SK-N-SH (cell line): ENCODE data around the gene DCAKD. TPM values are rescaled to one million over a fixed set of nuclear protein-coding genes. Genes with fewer than 3 reads are reported as not detected.

Experiments used
- ELF1 ChIP-seq: IDR thresholded peaks from 2 replicates; pipeline ENCODE4 v1.4.0; 2012
- GABPA ChIP-seq: IDR thresholded peaks from 2 replicates; pipeline ENCODE4 v1.4.0; 2012; ENCODE audit warnings: low read depth, mild to moderate bottlenecking
- IRF3 ChIP-seq: fragments of 150-350 bp; IDR thresholded peaks from 2 replicates; pipeline ENCODE4 v1.6.1; 2016; ENCODE audit warnings: mild to moderate bottlenecking, low read depth, low read length
- MAX ChIP-seq: IDR thresholded peaks from 2 replicates; pipeline ENCODE4 v1.4.0; 2012; ENCODE audit warnings: low read depth
- RAD21 ChIP-seq: IDR thresholded peaks from 2 replicates; pipeline ENCODE4 v1.6.1; 2012; ENCODE audit warnings: mild to moderate bottlenecking, low read length
- TAF1 ChIP-seq: IDR thresholded peaks from 2 replicates; pipeline ENCODE4 v1.6.1; 2012; ENCODE audit warnings: low read depth, mild to moderate bottlenecking, low read length, moderate library complexity, borderline replicate concordance
- polyA plus RNA-seq, 3 experiments: library from polyadenylated mRNA; depleted of rRNA; stranded (reverse); fragments of >200 nt; gene quantifications; 2 replicates each; pipeline ENCODE4 v1.2.3, GENCODE V29; 2012
- small RNA-seq, 7 experiments: library from RNA; depleted of rRNA; stranded (forward); fragments of <200 nt; gene quantifications; one replicate each; pipeline ENCODE3, GENCODE V24; 2012

Gene DCAKD
- polyA plus RNA-seq, 1 of the 3 experiments (the other 2 are of a cell fraction) = 48.8 TPM

DNA sequence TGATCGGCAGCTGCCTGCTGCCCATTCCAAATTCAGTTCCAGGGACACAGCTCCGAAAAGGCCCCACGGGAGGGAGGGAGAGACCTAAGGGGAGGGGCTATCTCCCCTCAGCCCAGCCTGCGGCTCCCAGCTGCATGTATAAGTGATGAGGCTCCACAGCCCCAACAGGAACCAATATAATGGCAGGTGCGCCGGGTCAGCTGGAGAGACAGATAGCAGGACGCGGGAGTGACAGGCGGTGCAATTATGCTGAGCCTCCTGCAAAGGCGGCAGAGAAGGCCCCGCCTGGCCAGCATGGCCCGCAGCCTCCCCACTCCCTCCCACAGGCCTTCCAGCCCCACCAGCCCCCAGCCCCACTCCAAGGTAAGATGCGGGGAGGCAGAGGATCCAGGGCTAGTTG lies 75.2 kb downstream of the DCAKD start (continued):
- TF ChIP-seq TAF1 (no peak), GABPA (no peak), ELF1 (no peak), IRF3 (no peak), RAD21 (no peak), MAX (no peak)

Small RNA genes lying within 50 kb of the gene (small RNA-seq; reads per million reads assigned to genes)
- gene AC015936.2 (0 reads per million in 7 experiments), gene RF00019 (0 reads per million in 7 experiments)

Other genes with a start within 250 kb of the DCAKD start
- gene GJC1, start 221.3 kb downstream of the DCAKD start, polyA plus RNA-seq (2012; rRNA removed) = 15.2 and 15.6 TPM in 2 replicates
- not detected in 2 replicates for gene HIGD1B, start 203.7 kb downstream of the DCAKD start, polyA plus RNA-seq (2012; rRNA removed)
- 79.9 and 82.9 TPM in 2 replicates for gene EFTUD2, start 152.2 kb downstream of the DCAKD start, polyA plus RNA-seq (2012; rRNA removed)
- 0.48 and 0.71 TPM in 2 replicates for gene GFAP, start 136.1 kb downstream of the DCAKD start, polyA plus RNA-seq (2012; rRNA removed)
- gene KIF18B, start 103.9 kb downstream of the DCAKD start, polyA plus RNA-seq (2012; rRNA removed) = 12.6 and 14.7 TPM in 2 replicates
- gene C1QL1, start 83.3 kb downstream of the DCAKD start, polyA plus RNA-seq (2012; rRNA removed) = 5.4 and 11.9 TPM in 2 replicates
- gene NMT1, start 9.7 kb upstream of the DCAKD start, polyA plus RNA-seq (2012; rRNA removed) = 30.1 and 31.6 TPM in 2 replicates
- gene PLCD3, start 80.9 kb upstream of the DCAKD start, polyA plus RNA-seq (2012; rRNA removed) = 51.7 and 59.7 TPM in 2 replicates
- gene ACBD4, start 84.1 kb upstream of the DCAKD start, polyA plus RNA-seq (2012; rRNA removed) = 15.8 and 18.1 TPM in 2 replicates
- 16.1 and 20.7 TPM in 2 replicates for gene HEXIM1, start 96.8 kb upstream of the DCAKD start, polyA plus RNA-seq (2012; rRNA removed)
- 8.4 and 9.3 TPM in 2 replicates for gene HEXIM2, start 110.2 kb upstream of the DCAKD start, polyA plus RNA-seq (2012; rRNA removed)
- gene FMNL1, start 170.3 kb upstream of the DCAKD start, polyA plus RNA-seq (2012; rRNA removed) = 1.5 and 2.8 TPM in 2 replicates
- gene SPATA32, start 210.5 kb upstream of the DCAKD start, polyA plus RNA-seq (2012; rRNA removed) = 0.08 TPM in 1 of 2 replicates, not detected in the other